ENCODE data around the gene ARHGAP21.

The ARHGAP21 gene

GRCh38 chr10:24590697-24591457, 132.8 kb downstream of the ARHGAP21 start:
- Histone ChIP-seq H3K36me3 (ENCODE audit: insufficient read depth, low read length) (peaks cover 46% of the 10 kb centered on the region), H2AFZ (ENCODE audit: low read length) (no peak overlapping the region), H3F3A (ENCODE audit: low read depth) (no peaks in the 10 kb centered on the region), H3K9me2 (replicated peaks; ENCODE audit: low read depth, low read length) (no peaks in the 10 kb centered on the region), H4K20me1 (ENCODE audit: insufficient read depth, low read length, poor library complexity, severe bottlenecking) (no peaks in the 10 kb centered on the region), H3K9me3 (ENCODE audit: insufficient read depth, low read depth, low read length) (no peaks in the 10 kb centered on the region), H3K9ac (ENCODE audit: low read depth, low read length, poor library complexity, severe bottlenecking) (no peak overlapping the region), H3K4me1 (ENCODE audit: insufficient read depth, low read length, poor library complexity, severe bottlenecking) (no peaks in the 10 kb centered on the region), H3K79me2 (ENCODE audit: insufficient read depth, low read length) (no peaks in the 10 kb centered on the region), H3K27me3 (ENCODE audit: insufficient read depth, low read length, poor library complexity, severe bottlenecking) (no peaks in the 10 kb centered on the region), H3K4me3 (ENCODE audit: low read length, poor library complexity, severe bottlenecking) (no peak overlapping the region), H3K4me2 (ENCODE audit: low read depth, low read length, poor library complexity, severe bottlenecking) (no peak overlapping the region)
- no peak for TF ChIP-seq EZH2phosphoT487 (IDR thresholded peaks at IDR 0.05; ENCODE audit: borderline replicate concordance)
- TF ChIP-seq CTCF (conservative IDR thresholded peaks at IDR 0.05; ENCODE audit: low read length), result no peak

DNA sequence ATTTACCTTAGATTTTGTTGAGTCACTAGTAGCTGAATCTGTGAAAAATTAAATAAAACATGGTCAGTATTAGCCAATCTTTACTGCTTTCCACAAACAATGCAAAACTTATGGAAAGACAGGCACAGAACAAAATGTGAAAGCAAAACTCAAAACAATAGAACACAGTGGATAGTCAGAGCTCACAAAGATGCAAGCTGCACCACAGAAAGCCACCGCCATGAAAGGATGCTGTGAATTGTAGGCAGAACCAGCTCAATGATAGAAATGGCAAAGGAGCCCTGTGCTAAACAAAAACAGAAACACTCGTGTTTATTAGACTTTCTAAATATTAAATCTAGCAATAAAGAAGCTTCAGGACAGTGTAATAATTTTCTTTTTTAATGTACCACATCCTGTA, 134.4 kb downstream of the ARHGAP21 start:
- Histone ChIP-seq H4K20me1 (ENCODE audit: insufficient read depth, low read length, poor library complexity, severe bottlenecking) (no peaks in the 10 kb centered on the region), H3K9me3 (ENCODE audit: insufficient read depth, low read depth, low read length) (no peaks in the 10 kb centered on the region), H3F3A (ENCODE audit: low read depth) (no peaks in the 10 kb centered on the region), H3K79me2 (ENCODE audit: insufficient read depth, low read length) (no peaks in the 10 kb centered on the region), H3K9me2 (replicated peaks; ENCODE audit: low read depth, low read length) (no peaks in the 10 kb centered on the region), H3K36me3 (ENCODE audit: insufficient read depth, low read length) (peaks cover 33% of the 10 kb centered on the region), H3K4me2 (ENCODE audit: low read depth, low read length, poor library complexity, severe bottlenecking) (no peak overlapping the region), H3K27me3 (ENCODE audit: insufficient read depth, low read length, poor library complexity, severe bottlenecking) (no peaks in the 10 kb centered on the region), H3K4me1 (ENCODE audit: insufficient read depth, low read length, poor library complexity, severe bottlenecking) (no peaks in the 10 kb centered on the region), H2AFZ (ENCODE audit: low read length) (no peak overlapping the region), H3K9ac (ENCODE audit: low read depth, low read length, poor library complexity, severe bottlenecking) (no peak overlapping the region), H3K4me3 (ENCODE audit: low read length, poor library complexity, severe bottlenecking) (no peak overlapping the region)
- no peak for TF ChIP-seq EZH2phosphoT487 (IDR thresholded peaks at IDR 0.05; ENCODE audit: borderline replicate concordance)
- no peak for TF ChIP-seq CTCF (conservative IDR thresholded peaks at IDR 0.05; ENCODE audit: low read length)

- Histone ChIP-seq H3K79me2 (ENCODE audit: insufficient read depth, low read length) (no peaks in the 10 kb centered on the region), H3K4me1 (ENCODE audit: insufficient read depth, low read length, poor library complexity, severe bottlenecking) (peaks cover 20% of the 10 kb centered on the region), H3K9me3 (ENCODE audit: insufficient read depth, low read depth, low read length) (no peaks in the 10 kb centered on the region), H2AFZ (ENCODE audit: low read length) (no peak overlapping the region), H4K20me1 (ENCODE audit: insufficient read depth, low read length, poor library complexity, severe bottlenecking) (no peaks in the 10 kb centered on the region), H3K36me3 (ENCODE audit: insufficient read depth, low read length) (no peaks in the 10 kb centered on the region), H3K27me3 (ENCODE audit: insufficient read depth, low read length, poor library complexity, severe bottlenecking) (no peaks in the 10 kb centered on the region), H3F3A (ENCODE audit: low read depth) (no peaks in the 10 kb centered on the region), H3K9me2 (replicated peaks; ENCODE audit: low read depth, low read length) (no peaks in the 10 kb centered on the region), H3K4me2 (ENCODE audit: low read depth, low read length, poor library complexity, severe bottlenecking) (no peak overlapping the region), H3K9ac (ENCODE audit: low read depth, low read length, poor library complexity, severe bottlenecking) (no peak overlapping the region), H3K4me3 (ENCODE audit: low read length, poor library complexity, severe bottlenecking) (no peak overlapping the region)
- TF ChIP-seq EZH2phosphoT487 (IDR thresholded peaks at IDR 0.05; ENCODE audit: borderline replicate concordance), result no peak
- TF ChIP-seq CTCF (conservative IDR thresholded peaks at IDR 0.05; ENCODE audit: low read length), result no peak
Measured at GRCh38 chr10:24579906-24580305, 143.8 kb downstream of the ARHGAP21 start.

All from Loucy (cell line).